ENCODE data around the gene HLA-G. TPM values are rescaled to one million over a fixed set of nuclear protein-coding genes. Genes with fewer than 3 reads are reported as not detected.
"Not testable (repeated sequence)": the region's sequence is repeated elsewhere in the genome, so short reads cannot be mapped to it uniquely, and the experiment has no call there.

Gene HLA-G
- polyA plus RNA-seq, 3 donors from 2014 or later: 2.1 to 3.1 TPM; not detected in 1

DNA sequence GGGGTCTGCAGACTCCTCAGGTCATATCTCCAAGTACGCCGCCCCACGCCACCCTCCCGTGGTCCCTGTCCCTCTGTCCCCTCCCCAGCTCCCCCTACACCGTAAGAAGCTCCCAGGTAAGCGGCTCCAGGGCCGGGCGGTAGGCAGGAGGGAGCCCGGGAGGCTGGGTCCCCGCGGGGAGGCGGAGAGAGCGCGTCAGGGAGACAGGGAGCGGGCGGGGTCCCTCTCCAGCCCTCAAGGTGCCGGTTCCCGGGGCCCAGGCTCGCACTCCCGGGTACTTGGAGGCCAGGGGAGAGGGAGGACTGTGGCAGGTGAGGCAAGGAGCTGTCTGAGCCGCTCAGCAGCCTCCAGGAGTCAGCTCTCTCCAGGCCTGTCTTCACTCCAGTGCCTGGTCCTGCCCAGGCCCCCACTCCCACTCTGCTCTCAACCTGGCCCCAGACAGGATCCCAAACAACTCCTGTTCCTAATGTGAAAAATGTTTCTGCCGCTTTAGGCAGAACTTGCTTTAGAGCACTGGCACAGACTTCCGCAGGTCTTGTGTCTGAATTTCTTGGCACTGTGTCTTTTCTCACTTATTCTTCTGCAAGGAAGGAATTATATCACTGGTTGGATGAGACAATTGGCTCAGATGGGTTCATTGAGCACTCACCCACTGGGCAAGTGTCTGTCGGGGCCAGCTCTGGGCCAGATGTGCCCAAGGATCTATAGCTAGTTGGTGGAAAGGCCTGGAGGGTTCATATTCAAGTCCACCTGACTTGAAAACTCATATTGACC, 36.6 kb downstream of the HLA-G start:
- DNase-seq: no peak
- peaks cover 0 to 3% (median 0%) of the 10 kb centered on the region in 3 donors for H3K36me3 Mint-ChIP-seq
- no peak overlapping the region for H3K4me3 Mint-ChIP-seq
- H3K4me1 Mint-ChIP-seq: no peaks in the 10 kb centered on the region
- H3K9me3 Mint-ChIP-seq: no peaks in the 10 kb centered on the region
- H3K27ac Mint-ChIP-seq: no peak overlapping the region
- peaks cover 4 to 30% (median 11%) of the 10 kb centered on the region in 3 donors for H3K27me3 Mint-ChIP-seq (ENCODE audit: low read depth in 3 of 3)

GRCh38 chr6:29865631-29866030, 38.0 kb downstream of the HLA-G start:
- peaks cover 0 to 3% (median 0%) of the 10 kb centered on the region in 3 donors for H3K36me3 Mint-ChIP-seq
- no peaks in the 10 kb centered on the region for H3K9me3 Mint-ChIP-seq
- DNase-seq: no peak
- no peak overlapping the region for H3K27ac Mint-ChIP-seq
- H3K4me1 Mint-ChIP-seq: no peaks in the 10 kb centered on the region
- no peak overlapping the region for H3K4me3 Mint-ChIP-seq
- peaks cover 4 to 23% (median 11%) of the 10 kb centered on the region in 3 donors for H3K27me3 Mint-ChIP-seq (ENCODE audit: low read depth in 3 of 3)

DNA sequence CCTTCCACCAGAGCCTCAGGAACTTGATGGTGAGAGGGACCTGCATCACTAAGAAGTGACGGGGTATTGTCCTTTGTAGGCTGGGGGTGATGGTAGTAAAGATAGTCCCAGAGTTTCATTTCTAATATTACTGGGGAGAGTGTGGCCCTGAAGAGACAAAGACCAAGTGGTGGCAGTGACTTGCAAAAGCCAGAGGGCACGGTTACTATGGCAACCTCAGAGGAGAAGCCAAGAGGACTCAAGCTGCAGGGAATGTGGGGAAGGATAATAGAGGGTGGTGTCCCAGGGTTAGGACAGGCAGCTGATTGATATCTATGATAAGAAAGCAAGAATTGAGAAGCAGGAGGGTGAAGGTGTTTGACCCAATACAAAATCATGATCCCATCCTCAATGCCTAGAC, 42.5 kb downstream of the HLA-G start:
- H3K27ac Mint-ChIP-seq: no peak overlapping the region
- H3K4me3 Mint-ChIP-seq: no peak overlapping the region
- H3K27me3 Mint-ChIP-seq (ENCODE audit: low read depth in 3 of 3): peaks cover 6 to 10% (median 7%) of the 10 kb centered on the region in 3 donors
- H3K9me3 Mint-ChIP-seq: no peaks in the 10 kb centered on the region
- DNase-seq: no peak
- H3K36me3 Mint-ChIP-seq: peaks cover 0 to 3% (median 0%) of the 10 kb centered on the region in 3 donors
- H3K4me1 Mint-ChIP-seq: no peaks in the 10 kb centered on the region

DNA sequence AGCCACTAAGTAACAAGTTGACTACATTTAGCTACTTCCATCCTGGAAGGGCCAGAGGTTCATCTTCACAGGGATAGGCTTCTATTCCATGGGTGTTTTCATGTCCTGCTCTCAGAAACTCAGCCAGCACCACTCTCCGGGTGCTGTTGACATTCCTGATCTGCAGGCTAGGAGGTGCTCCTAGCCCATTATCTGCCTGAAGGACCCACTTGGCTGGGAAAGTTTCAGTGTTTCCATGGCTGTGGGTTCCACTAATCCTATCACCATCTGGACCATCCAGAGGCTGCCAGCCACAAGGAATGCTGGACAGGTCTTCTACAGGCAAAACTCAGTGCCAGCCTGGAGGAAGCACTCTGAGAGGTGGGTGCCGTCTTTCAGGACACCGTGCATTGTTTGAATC, 45.2 kb downstream of the HLA-G start:
- no peak overlapping the region for H3K4me3 Mint-ChIP-seq
- H3K27me3 Mint-ChIP-seq (ENCODE audit: low read depth in 3 of 3): peaks cover 2 to 4% (median 4%) of the 10 kb centered on the region in 3 donors
- no peak overlapping the region for H3K27ac Mint-ChIP-seq
- no peaks in the 10 kb centered on the region for H3K9me3 Mint-ChIP-seq
- peaks cover 0 to 8% (median 3%) of the 10 kb centered on the region in 3 donors for H3K36me3 Mint-ChIP-seq
- DNase-seq: no peak
- H3K4me1 Mint-ChIP-seq: no peaks in the 10 kb centered on the region

DNA sequence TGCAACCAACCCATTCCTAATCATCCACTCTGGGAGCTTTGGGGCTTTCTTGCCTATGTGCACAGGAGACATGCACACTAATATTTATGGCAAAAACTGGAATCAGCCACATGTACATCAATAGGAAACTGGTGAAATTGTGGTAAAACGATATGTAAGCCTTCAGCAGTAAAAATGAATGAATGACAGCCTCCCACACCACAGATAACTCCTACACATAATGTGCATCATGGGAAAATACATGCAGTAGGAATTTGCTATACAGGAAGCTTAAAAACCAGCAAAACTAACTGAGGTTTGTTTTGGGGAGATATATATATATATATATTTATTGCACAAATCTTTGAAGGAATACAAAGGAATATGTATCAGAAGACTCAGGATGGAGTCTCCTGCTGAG, 47.6 kb downstream of the HLA-G start:
- H3K27me3 Mint-ChIP-seq (ENCODE audit: low read depth in 3 of 3): peaks cover 2 to 4% (median 3%) of the 10 kb centered on the region in 3 donors
- peaks cover 0 to 8% (median 3%) of the 10 kb centered on the region in 3 donors for H3K36me3 Mint-ChIP-seq
- H3K9me3 Mint-ChIP-seq: no peaks in the 10 kb centered on the region
- no peaks in the 10 kb centered on the region for H3K4me1 Mint-ChIP-seq
- no peak for DNase-seq
- no peak overlapping the region for H3K4me3 Mint-ChIP-seq
- no peak overlapping the region for H3K27ac Mint-ChIP-seq

GRCh38 chr6:29875734-29876133, 48.1 kb downstream of the HLA-G start:
- H3K4me3 Mint-ChIP-seq; H3K36me3 Mint-ChIP-seq; H3K4me1 Mint-ChIP-seq; DNase-seq; H3K9me3 Mint-ChIP-seq; H3K27me3 Mint-ChIP-seq (ENCODE audit: low read depth in 3 of 3); H3K27ac Mint-ChIP-seq: not testable (repeated sequence)

Other genes with a start within 250 kb of the HLA-G start
- not detected for gene OR2H2, start 242.7 kb upstream of the HLA-G start, polyA plus RNA-seq
- not detected for gene GABBR1, start 194.6 kb upstream of the HLA-G start, polyA plus RNA-seq
- not detected for gene MOG, start 170.7 kb upstream of the HLA-G start, polyA plus RNA-seq
- gene ZFP57, start 146.7 kb upstream of the HLA-G start, polyA plus RNA-seq: 1 to 10 TPM in 2 of 3 donors, not detected in 1; 5.2 to 9.0 TPM
- 100 to 1,000 TPM; 595 to 720 (median 639) TPM for gene HLA-F, start 104.4 kb upstream of the HLA-G start, polyA plus RNA-seq
- 1,000 to 10,000 TPM; 2,780 to 4,438 (median 4,182) TPM for gene HLA-A, start 114.7 kb downstream of the HLA-G start, polyA plus RNA-seq
- 100 to 1,000 TPM in 1 of 3 donors, 10 to 100 TPM in 2; 68.8 to 114 (median 87.2) TPM for gene POLR1H, start 233.4 kb downstream of the HLA-G start, polyA plus RNA-seq
- 100 to 1,000 TPM in 1 of 3 donors, 10 to 100 TPM in 2; 72.9 to 129 (median 98.8) TPM for gene PPP1R11, start 239.4 kb downstream of the HLA-G start, polyA plus RNA-seq
- gene RNF39, start 247.9 kb downstream of the HLA-G start, polyA plus RNA-seq: not detected

All from immature natural killer cell (primary cell).